Cardiac muscle cell (in vitro differentiated cells and primary cell): ENCODE results near the gene CFAP92. TPM values are rescaled to one million over a fixed set of nuclear protein-coding genes. Genes with fewer than 3 reads are reported as not detected.

Experiments
- DNase-seq, 2 donors: peaks; one replicate each; pipeline versions ENCODE4 v3.0.0 to v3.0.0-alpha.2; 2010 to 2017; ENCODE audit warnings: low read depth in 1 of 2, low spot score in 1 of 2
- H3K27ac ChIP-seq: fragments of 200-600 bp; sonication (generic); 2 replicates; pipeline ENCODE4 v1.5.1; 2016
- H3K27me3 ChIP-seq: fragments of 200-600 bp; sonication (generic); 2 replicates; pipeline ENCODE4 v1.6.0; 2016; ENCODE audit warnings: control low read depth
- H3K36me3 ChIP-seq: fragments of 200-600 bp; sonication (generic); 2 replicates; pipeline ENCODE4 v1.5.1; 2016; ENCODE audit warnings: control low read depth
- H3K4me1 ChIP-seq: fragments of 200-600 bp; sonication (generic); 2 replicates; pipeline ENCODE4 v1.8.1; 2017; ENCODE audit warnings: low read depth, mild to moderate bottlenecking, mixed run types
- H3K4me3 ChIP-seq: fragments of 200-600 bp; sonication (generic); 2 replicates; pipeline ENCODE4 v1.5.1; 2016; ENCODE audit warnings: mild to moderate bottlenecking
- H3K9me3 ChIP-seq: fragments of 200-600 bp; sonication (generic); 2 replicates; pipeline ENCODE4 v1.5.1; 2017; ENCODE audit warnings: low read depth, mild to moderate bottlenecking, control low read depth
- CTCF ChIP-seq: IDR thresholded peaks from 2 replicates; pipeline ENCODE4 v1.5.1; 2012; ENCODE audit warnings: low read depth, mild to moderate bottlenecking, low read length
- polyA plus RNA-seq: library from polyadenylated mRNA; unstranded; fragments of >200 nt; fragmentation: Nextera tagmentation; extraction: Ambion mirVana; gene quantifications from 2 replicates; pipeline ENCODE4 v1.2.1, GENCODE V29; 2016
- total RNA-seq: library from RNA; depleted of rRNA; stranded (reverse); fragments of >200 nt; gene quantifications from 2 replicates; pipeline ENCODE4 v1.2.3, GENCODE V29; 2016

CFAP92 gene
- total and polyA plus RNA-seq, 2 experiments from 2014 or later: 0.60 to 0.95 TPM

GRCh38 chr3:128940252-128940651 lies 53.6 kb downstream of the CFAP92 start:
- no peak for TF ChIP-seq CTCF
- H3K27me3 ChIP-seq: no peaks in the 10 kb centered on the region
- no peak for DNase-seq
- no peaks in the 10 kb centered on the region for H3K4me1 ChIP-seq
- H3K4me3 ChIP-seq: no peak overlapping the region
- H3K9me3 ChIP-seq: no peaks in the 10 kb centered on the region
- H3K36me3 ChIP-seq: no peaks in the 10 kb centered on the region
- H3K27ac ChIP-seq: no peak overlapping the region

DNA sequence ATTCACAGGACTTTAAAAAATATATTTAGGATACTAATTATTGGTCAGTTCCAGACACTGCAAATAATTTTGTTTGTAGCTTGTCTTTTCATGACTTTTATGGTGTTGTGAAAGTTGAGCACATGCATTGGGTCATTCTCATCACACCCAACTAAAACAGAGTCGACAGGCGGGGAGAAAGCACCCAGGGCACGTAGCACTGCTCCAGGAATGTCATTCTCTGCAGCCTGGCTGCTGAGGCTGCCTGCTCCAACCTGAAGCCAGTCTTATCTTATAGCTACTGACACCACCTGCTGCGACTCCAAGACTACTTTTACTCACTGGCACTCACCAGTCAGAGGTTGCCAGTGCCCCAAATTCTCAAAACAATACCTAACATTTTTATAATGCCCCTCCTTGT lies 57.5 kb downstream of the CFAP92 start:
- Histone ChIP-seq H3K4me1 (no peaks in the 10 kb centered on the region), H3K9me3 (no peaks in the 10 kb centered on the region), H3K36me3 (no peaks in the 10 kb centered on the region), H3K27ac (no peak overlapping the region), H3K4me3 (no peak overlapping the region), H3K27me3 (peaks cover 8% of the 10 kb centered on the region)
- peak in 1 of 2 donors; percentile 18 for DNase-seq
- no peak for TF ChIP-seq CTCF

DNA sequence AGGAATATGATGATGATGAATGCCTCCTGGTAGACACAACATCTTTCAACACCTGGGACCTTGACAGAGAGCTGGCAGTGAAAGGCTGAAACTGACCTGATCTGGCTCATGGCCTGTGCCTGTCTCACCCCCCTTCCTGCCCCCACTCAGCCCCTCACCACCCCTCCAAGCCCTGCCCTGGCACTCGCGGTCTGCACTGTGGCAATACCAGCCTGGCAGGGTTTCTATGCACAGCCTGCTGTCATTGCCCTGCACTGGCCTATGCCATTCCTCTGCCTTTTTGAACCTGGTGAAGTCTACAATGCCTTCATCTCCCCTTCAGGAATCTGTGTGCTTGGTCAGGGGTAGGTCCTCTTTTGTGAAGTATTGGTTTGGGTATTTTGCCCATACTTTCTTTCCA lies 58.0 kb downstream of the CFAP92 start:
- Histone ChIP-seq H3K4me3 (no peak overlapping the region), H3K4me1 (no peaks in the 10 kb centered on the region), H3K9me3 (no peaks in the 10 kb centered on the region), H3K27me3 (peaks cover 8% of the 10 kb centered on the region), H3K36me3 (no peaks in the 10 kb centered on the region), H3K27ac (no peak overlapping the region)
- DNase-seq: no peak
- no peak for TF ChIP-seq CTCF

GRCh38 chr3:128933922-128934253 lies 60.0 kb downstream of the CFAP92 start:
- Histone ChIP-seq H3K4me3 (no peak overlapping the region), H3K27ac (no peak overlapping the region), H3K4me1 (no peaks in the 10 kb centered on the region), H3K9me3 (no peaks in the 10 kb centered on the region), H3K27me3 (peaks cover 8% of the 10 kb centered on the region), H3K36me3 (no peaks in the 10 kb centered on the region)
- no peak for DNase-seq
- no peak for TF ChIP-seq CTCF

DNA sequence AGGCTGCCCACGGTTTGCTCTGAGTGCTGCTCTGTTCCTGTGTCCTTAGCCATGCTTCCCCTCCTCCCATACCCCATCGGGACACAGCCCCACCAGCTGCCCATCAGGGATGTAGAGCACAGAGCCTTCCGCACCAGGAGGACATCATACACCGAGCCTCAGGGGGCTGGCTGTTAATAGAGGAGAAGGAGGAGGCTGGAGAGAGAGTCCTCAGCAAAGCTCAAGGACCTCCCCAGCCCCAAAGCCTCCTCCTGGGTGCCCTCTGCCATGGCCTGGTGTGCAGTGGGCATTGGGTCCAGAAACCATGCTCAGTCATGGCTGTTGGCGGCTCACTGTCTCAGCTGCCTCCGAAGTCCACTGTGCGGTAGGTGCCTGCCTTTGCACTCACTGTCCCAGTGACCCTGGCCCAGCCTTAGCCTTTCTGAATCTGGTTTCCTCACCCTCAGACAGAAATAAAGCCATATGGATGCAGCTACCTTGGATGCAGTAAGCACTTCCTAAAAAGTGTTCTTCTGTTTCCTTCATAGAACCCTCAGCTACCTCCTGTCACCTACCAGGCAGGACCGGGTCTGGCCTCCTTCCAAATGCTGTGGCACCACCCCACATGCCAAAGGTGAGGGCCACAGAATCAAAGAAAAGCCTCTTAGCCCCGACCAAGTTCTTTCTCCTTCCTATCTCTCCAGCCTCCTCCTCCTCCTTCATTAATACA lies 60.5 kb downstream of the CFAP92 start:
- Histone ChIP-seq H3K36me3 (no peaks in the 10 kb centered on the region), H3K27me3 (peaks cover 8% of the 10 kb centered on the region), H3K4me1 (no peaks in the 10 kb centered on the region), H3K9me3 (no peaks in the 10 kb centered on the region), H3K4me3 (no peak overlapping the region), H3K27ac (no peak overlapping the region)
- no peak for DNase-seq
- no peak for TF ChIP-seq CTCF
